Testis (tissue), 2 donors: ENCODE results near the gene TRIM14.

ENCODE experiments used
- POLR2A ChIP-seq: fragments of 450-650 bp; IDR thresholded peaks from one replicate; pipeline ENCODE4 v1.6.1; 2017; ENCODE audit warnings: antibody characterized with exemption, mild to moderate bottlenecking, moderate library complexity
- TF ChIP-seq, protein P1 (sequence below), 3 experiments: fragments of 450-650 bp in 2 of 3; fragments of 200-600 bp in 1 of 3; sonication (generic) in 1 of 3; IDR thresholded peaks; one replicate each; pipeline ENCODE4 v1.5.1; 2016 to 2019; ENCODE audit warnings: antibody characterized with exemption in 3 of 3, mild to moderate bottlenecking in 2 of 3, moderate library complexity in 1 of 3

DNA sequence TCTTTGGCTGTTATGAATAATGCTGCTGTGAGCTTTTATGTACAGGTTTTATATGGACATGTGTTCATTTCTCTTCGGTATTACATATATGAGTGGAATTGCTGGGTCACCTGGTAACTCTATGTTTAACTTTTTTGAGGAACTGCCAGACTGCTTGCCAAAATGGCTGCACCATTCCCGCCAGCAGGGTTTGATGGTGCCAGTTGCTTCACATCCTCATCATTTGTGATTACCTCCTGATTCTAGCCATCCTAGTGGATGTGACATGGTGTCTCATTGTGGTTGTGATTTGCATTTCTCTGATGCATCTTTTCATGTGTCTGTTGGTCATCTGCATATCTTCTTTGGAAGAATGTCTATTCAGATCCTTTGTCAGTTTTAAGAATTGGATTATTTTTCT lies 51.8 kb downstream of the TRIM14 start:
- TF ChIP-seq, protein P1, sequence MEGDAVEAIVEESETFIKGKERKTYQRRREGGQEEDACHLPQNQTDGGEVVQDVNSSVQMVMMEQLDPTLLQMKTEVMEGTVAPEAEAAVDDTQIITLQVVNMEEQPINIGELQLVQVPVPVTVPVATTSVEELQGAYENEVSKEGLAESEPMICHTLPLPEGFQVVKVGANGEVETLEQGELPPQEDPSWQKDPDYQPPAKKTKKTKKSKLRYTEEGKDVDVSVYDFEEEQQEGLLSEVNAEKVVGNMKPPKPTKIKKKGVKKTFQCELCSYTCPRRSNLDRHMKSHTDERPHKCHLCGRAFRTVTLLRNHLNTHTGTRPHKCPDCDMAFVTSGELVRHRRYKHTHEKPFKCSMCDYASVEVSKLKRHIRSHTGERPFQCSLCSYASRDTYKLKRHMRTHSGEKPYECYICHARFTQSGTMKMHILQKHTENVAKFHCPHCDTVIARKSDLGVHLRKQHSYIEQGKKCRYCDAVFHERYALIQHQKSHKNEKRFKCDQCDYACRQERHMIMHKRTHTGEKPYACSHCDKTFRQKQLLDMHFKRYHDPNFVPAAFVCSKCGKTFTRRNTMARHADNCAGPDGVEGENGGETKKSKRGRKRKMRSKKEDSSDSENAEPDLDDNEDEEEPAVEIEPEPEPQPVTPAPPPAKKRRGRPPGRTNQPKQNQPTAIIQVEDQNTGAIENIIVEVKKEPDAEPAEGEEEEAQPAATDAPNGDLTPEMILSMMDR (IDR thresholded peaks at IDR 0.05): no peak
- TF ChIP-seq POLR2A: no peak
